ENCODE measurements around the gene TANGO2.

DNA sequence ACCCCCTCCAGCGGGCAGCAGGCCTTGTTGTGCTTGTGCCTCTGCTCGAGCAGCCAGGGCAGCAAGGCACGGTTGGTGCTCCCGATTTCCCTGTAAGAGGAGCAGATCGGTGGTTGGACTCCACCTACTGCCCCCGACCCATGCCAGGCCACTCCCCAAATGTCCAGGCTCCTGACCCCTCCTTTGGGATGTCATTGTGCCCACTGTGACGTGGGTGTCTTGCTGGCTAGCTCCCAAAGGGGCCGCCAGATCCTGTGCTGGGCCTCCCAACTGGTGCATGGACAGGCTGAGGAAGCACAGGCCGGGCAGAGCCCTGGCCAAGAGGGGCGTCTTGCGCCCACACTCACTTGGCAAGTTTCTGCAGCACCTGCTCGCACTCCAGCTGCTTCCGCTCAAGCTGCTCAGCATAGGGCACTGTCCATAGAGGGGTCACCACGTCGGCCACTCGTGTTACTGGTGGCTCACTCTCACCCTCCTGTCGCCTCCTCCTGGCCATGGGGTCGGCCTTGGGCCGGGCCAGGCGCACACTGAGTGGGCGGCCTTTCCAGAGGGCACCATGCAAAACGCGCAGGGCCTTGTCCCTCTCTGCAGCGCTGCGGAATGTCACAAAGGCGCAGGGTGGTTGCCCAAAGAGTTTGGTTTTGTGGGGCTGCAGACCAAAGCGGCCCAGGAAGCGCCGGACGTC lies 94.9 kb downstream of the TANGO2 start, which contains the start of gene RANBP1:
- no peak for TF ChIP-seq SUZ12 (IDR thresholded peaks at IDR 0.05; ENCODE audit: extremely low read depth, insufficient read depth, insufficient read length)
- no peak for TF ChIP-seq ZNF274 (IDR thresholded peaks at IDR 0.05; ENCODE audit: low read depth, low read length)
- no peak for TF ChIP-seq YY1 (IDR thresholded peaks at IDR 0.05; ENCODE audit: insufficient read depth, insufficient read length)
